Measurements from ENCODE around the gene FIG4. TPM values are rescaled to one million over a fixed set of nuclear protein-coding genes. Genes with fewer than 3 reads are reported as not detected.

The FIG4 gene
- total RNA-seq, 1 experiment from 2014 or later = 10.9 TPM

- intact Hi-C loops (cut with micrococcal nuclease; ENCODE audit: unreplicated experiment) = no loop called here
- Histone ChIP-seq H3K36me3 (ENCODE audit: insufficient read depth, low read length, poor library complexity, severe bottlenecking) (no peaks in the 10 kb centered on the region), H3K4me1 (ENCODE audit: insufficient read depth, low read length, poor library complexity, severe bottlenecking) (peaks cover 3% of the 10 kb centered on the region), H3K4me3 (ENCODE audit: low read depth, low read length, poor library complexity, severe bottlenecking) (no peak overlapping the region), H3K27ac (ENCODE audit: low read depth, low read length, poor library complexity, severe bottlenecking) (no peak overlapping the region), H3K9me3 (ENCODE audit: low read depth, low read length, poor library complexity, severe bottlenecking) (no peaks in the 10 kb centered on the region), H3K27me3 (replicated peaks; ENCODE audit: insufficient read depth, low read depth, low read length, poor library complexity) (no peaks in the 10 kb centered on the region)
- no TSS peak for BruUV-seq (replicated peaks)
- no peak for TF ChIP-seq CTCF (conservative IDR thresholded peaks at IDR 0.05; ENCODE audit: low read depth, low read length)
- no peak for TF ChIP-seq EZH2 (IDR thresholded peaks at IDR 0.05; ENCODE audit: borderline replicate concordance, low read depth, low read length, poor library complexity, severe bottlenecking)
- no peak for DNase-seq (ENCODE audit: low spot score)
- CTCF ChIA-PET = no interaction called here
- POLR2A ChIA-PET (ENCODE audit: low non-redundant PET) = no interaction called here
Observed at GRCh38 chr6:109717971-109718370, 26.9 kb downstream of the FIG4 start.

- DNase-seq (ENCODE audit: low spot score) = no peak
- Histone ChIP-seq H3K9me3 (ENCODE audit: low read depth, low read length, poor library complexity, severe bottlenecking) (no peaks in the 10 kb centered on the region), H3K27me3 (replicated peaks; ENCODE audit: insufficient read depth, low read depth, low read length, poor library complexity) (no peaks in the 10 kb centered on the region), H3K4me1 (ENCODE audit: insufficient read depth, low read length, poor library complexity, severe bottlenecking) (peaks cover 2% of the 10 kb centered on the region), H3K27ac (ENCODE audit: low read depth, low read length, poor library complexity, severe bottlenecking) (no peak overlapping the region), H3K4me3 (ENCODE audit: low read depth, low read length, poor library complexity, severe bottlenecking) (no peak overlapping the region), H3K36me3 (ENCODE audit: insufficient read depth, low read length, poor library complexity, severe bottlenecking) (no peaks in the 10 kb centered on the region)
- TF ChIP-seq CTCF (conservative IDR thresholded peaks at IDR 0.05; ENCODE audit: low read depth, low read length) = no peak
- TF ChIP-seq EZH2 (IDR thresholded peaks at IDR 0.05; ENCODE audit: borderline replicate concordance, low read depth, low read length, poor library complexity, severe bottlenecking) = no peak
- POLR2A ChIA-PET (ENCODE audit: low non-redundant PET) = no interaction called here
- CTCF ChIA-PET = no interaction called here
- intact Hi-C loops (cut with micrococcal nuclease; ENCODE audit: unreplicated experiment) = no loop called here
- no TSS peak for BruUV-seq (replicated peaks)
Observed at GRCh38 chr6:109718991-109719390, 27.9 kb downstream of the FIG4 start.

GRCh38 chr6:109720311-109720710 is 29.2 kb downstream of the FIG4 start:
- Histone ChIP-seq H3K27ac (ENCODE audit: low read depth, low read length, poor library complexity, severe bottlenecking) (no peak overlapping the region), H3K4me3 (ENCODE audit: low read depth, low read length, poor library complexity, severe bottlenecking) (no peak overlapping the region), H3K9me3 (ENCODE audit: low read depth, low read length, poor library complexity, severe bottlenecking) (no peaks in the 10 kb centered on the region), H3K4me1 (ENCODE audit: insufficient read depth, low read length, poor library complexity, severe bottlenecking) (no peaks in the 10 kb centered on the region), H3K36me3 (ENCODE audit: insufficient read depth, low read length, poor library complexity, severe bottlenecking) (no peaks in the 10 kb centered on the region), H3K27me3 (replicated peaks; ENCODE audit: insufficient read depth, low read depth, low read length, poor library complexity) (no peaks in the 10 kb centered on the region)
- ChIA-PET CTCF (no interaction called here), POLR2A (ENCODE audit: low non-redundant PET) (no interaction called here)
- TF ChIP-seq CTCF (conservative IDR thresholded peaks at IDR 0.05; ENCODE audit: low read depth, low read length) (no peak), EZH2 (IDR thresholded peaks at IDR 0.05; ENCODE audit: borderline replicate concordance, low read depth, low read length, poor library complexity, severe bottlenecking) (no peak)
- DNase-seq (ENCODE audit: low spot score) = no peak
- BruUV-seq (replicated peaks) = no TSS peak
- intact Hi-C loops (cut with micrococcal nuclease; ENCODE audit: unreplicated experiment) = no loop called here

Data from A673 (cell line).